T-cell (primary cell): ENCODE data around the gene DCPS. TPM values are rescaled to one million over a fixed set of nuclear protein-coding genes. Genes with fewer than 3 reads are reported as not detected.
"Not testable (repeated sequence)": the region's sequence is repeated elsewhere in the genome, so short reads cannot be mapped to it uniquely, and the experiment has no call there.

Experiments used
- ATAC-seq, 4 experiments: fragments of 200-7000 bp in 3 of 4; fragments of 150-1000 bp in 1 of 4; cut with Tn5 transposase; replicated peaks in 1 of 4; 1 replicate in 3 of 4; 2 replicates in 1 of 4; pipeline ENCODE4 v1.10.0; 2021; ENCODE audit warnings: moderate library complexity in 3 of 4, mild to moderate bottlenecking in 2 of 4, moderate number of reproducible peaks in 1 of 4
- CTCF ChIA-PET, 2 donors: fragments of 300-600 bp; sonication (Branson Sonifier 250); formaldehyde crosslinking; loops; one replicate each; lab custom pipeline; 2022; ENCODE audit warnings: antibody characterized with exemption in 2 of 2; lab: Charles Lee
- POLR2A ChIA-PET, 2 donors: fragments of 300-600 bp; sonication (Branson Sonifier 250); formaldehyde crosslinking; loops; one replicate each; lab custom pipeline; 2022; ENCODE audit warnings: antibody characterized with exemption in 2 of 2; lab: Charles Lee
- DNase-seq, 35 experiments: peaks; one replicate each; pipeline versions ENCODE4 v3.0.0 to v3.0.0-alpha.2; 2013 to 2023
- H3K27ac ChIP-seq: one replicate; pipeline ENCODE4 v1.5.1; 2013; ENCODE audit warnings: low read length
- H3K27me3 ChIP-seq, 2 experiments: replicated peaks in 1 of 2; 1 replicate in 1 of 2; 2 replicates in 1 of 2; pipeline versions ENCODE4 v1.6.1 to v1.7.0; 2013; ENCODE audit warnings: low read length in 1 of 2, mixed read lengths in 1 of 2; ENCODE audit not compliant: control insufficient read depth in 2 of 2, insufficient read depth in 2 of 2; ENCODE audit errors: extremely low read depth in 1 of 2
- H3K36me3 ChIP-seq, 2 donors: 1 replicate in 1 of 2; 2 replicates in 1 of 2; pipeline versions ENCODE4 v1.6.1 to v1.7.0; 2013; ENCODE audit warnings: low read length in 1 of 2; ENCODE audit not compliant: control insufficient read depth in 2 of 2, insufficient read depth in 1 of 2; ENCODE audit errors: extremely low read depth in 1 of 2
- H3K4me1 ChIP-seq, 2 experiments: 1 replicate in 1 of 2; 2 replicates in 1 of 2; pipeline versions ENCODE4 v1.6.1 to v1.7.0; 2013; ENCODE audit warnings: low read length in 2 of 2, mixed read lengths in 1 of 2; ENCODE audit not compliant: insufficient read depth in 2 of 2, control insufficient read depth in 1 of 2; ENCODE audit errors: extremely low read depth in 1 of 2
- H3K4me3 ChIP-seq, 2 donors: 1 replicate in 1 of 2; 2 replicates in 1 of 2; pipeline versions ENCODE4 v1.5.1 to v1.7.0; 2013; ENCODE audit warnings: mild to moderate bottlenecking in 2 of 2, low read length in 1 of 2, moderate library complexity in 1 of 2; ENCODE audit not compliant: control insufficient read depth in 1 of 2; ENCODE audit errors: extremely low read depth in 1 of 2
- H3K9me3 ChIP-seq: 2 replicates; pipeline ENCODE4 v1.7.0; 2013
- H3K27ac Mint-ChIP-seq, 2 donors: one replicate each; pipeline ENCODE4 v1.8.0; 2020 to 2021; ENCODE audit warnings: mild to moderate bottlenecking in 2 of 2, mixed read lengths in 2 of 2
- H3K27me3 Mint-ChIP-seq, 2 donors: one replicate each; pipeline ENCODE4 v1.8.0; 2021 to 2022; ENCODE audit warnings: mixed read lengths in 2 of 2
- H3K36me3 Mint-ChIP-seq: one replicate; pipeline ENCODE4 v1.8.0; 2021; ENCODE audit warnings: mixed read lengths
- H3K4me1 Mint-ChIP-seq, 3 donors: one replicate each; pipeline ENCODE4 v1.8.0; 2020 to 2022; ENCODE audit warnings: mixed read lengths in 3 of 3, mild to moderate bottlenecking in 1 of 3
- H3K4me3 Mint-ChIP-seq, 3 donors: one replicate each; pipeline ENCODE4 v1.8.0; 2020 to 2022; ENCODE audit warnings: mild to moderate bottlenecking in 3 of 3, mixed read lengths in 3 of 3, moderate library complexity in 3 of 3
- H3K9me3 Mint-ChIP-seq, 3 donors: one replicate each; pipeline ENCODE4 v1.8.0; 2020 to 2022; ENCODE audit warnings: mixed read lengths in 3 of 3
- WGBS: methylation state at CpG from one replicate; pipeline ENCODE4 v1.1.5; 2013; ENCODE audit warnings: missing lambda C conversion rate; ENCODE audit not compliant: insufficient coverage; 5-methylcytosine and 5-hydroxymethylcytosine counted together
- total RNA-seq, 35 experiments: library from RNA in 6 of 35; stranded (reverse) in 6 of 35; fragments of 120-200 nt in 1 of 35; gene quantifications; one replicate each; pipeline versions ENCODE4 v1.2.1 to v1.2.4 and lab custom pipeline; 2013 to 2026

DCPS gene
- total RNA-seq, 5 donors from 2014 or later (not counting 1 experiment from before 2014, with no cell fraction given) = 12.4 to 23.7 (median 19.8) TPM

- H3K27me3 Mint-ChIP-seq = no peaks in the 10 kb centered on the region
- H3K4me1 ChIP-seq = no peaks in the 10 kb centered on the region
- ChIA-PET POLR2A (no interaction called here), CTCF (no interaction called here)
- H3K27ac ChIP-seq = no peak overlapping the region
- no peaks in the 10 kb centered on the region for H3K9me3 ChIP-seq
- H3K27me3 ChIP-seq = no peaks in the 10 kb centered on the region
- no peaks in the 10 kb centered on the region for H3K36me3 ChIP-seq
- no peak for DNase-seq
- 84% methylated on average over 11 of the region's 19 CpGs for WGBS
- no peak overlapping the region for H3K4me3 ChIP-seq
- H3K9me3 Mint-ChIP-seq = no peaks in the 10 kb centered on the region
- H3K4me3 Mint-ChIP-seq = peak overlapping the region in 1 of 3 donors; percentile 36
- no peak overlapping the region for H3K27ac Mint-ChIP-seq
- no peaks in the 10 kb centered on the region for H3K36me3 Mint-ChIP-seq
- H3K4me1 Mint-ChIP-seq = peaks cover 0 to 4% (median 0%) of the 10 kb centered on the region in 3 donors
- no peak for ATAC-seq
Observed at GRCh38 chr11:126366064-126366822, 62.4 kb downstream of the DCPS start.

GRCh38 chr11:126366823-126367654 lies 63.2 kb downstream of the DCPS start:
- H3K36me3 ChIP-seq, H3K4me1 Mint-ChIP-seq, H3K4me1 ChIP-seq, H3K27ac Mint-ChIP-seq, H3K9me3 ChIP-seq, H3K36me3 Mint-ChIP-seq, H3K4me3 ChIP-seq, ATAC-seq, H3K27me3 ChIP-seq, H3K27me3 Mint-ChIP-seq, H3K9me3 Mint-ChIP-seq, POLR2A ChIA-PET, H3K27ac ChIP-seq: not testable (repeated sequence)
- peak in 1 of 35 experiments; percentile 19 for DNase-seq
- H3K4me3 Mint-ChIP-seq = peak overlapping the region in 1 of 3 donors; percentile 36
- CTCF ChIA-PET = interaction anchor here in 1 of 2 donors (0.7 kb wide), 1 partner anchor 169 kb away, joined by 3 read pairs; no protein-coding TSS in a partner anchor
- WGBS = 85% methylated on average over 7 of the region's 14 CpGs

- H3K27me3 ChIP-seq, H3K27ac ChIP-seq, POLR2A ChIA-PET, H3K4me3 Mint-ChIP-seq, H3K36me3 Mint-ChIP-seq, H3K9me3 Mint-ChIP-seq, H3K4me3 ChIP-seq, H3K4me1 Mint-ChIP-seq, H3K27ac Mint-ChIP-seq, H3K36me3 ChIP-seq, DNase-seq, H3K27me3 Mint-ChIP-seq, H3K9me3 ChIP-seq, H3K4me1 ChIP-seq, ATAC-seq: not testable (repeated sequence)
- 82% methylated on average over 2 of the region's 5 CpGs for WGBS
- CTCF ChIA-PET = interaction anchor here (0.6 to 0.7 kb wide), 2 partner anchors 57 to 170 kb away, joined by 3 read pairs; no protein-coding TSS in a partner anchor
Observed at GRCh38 chr11:126367806-126368205, 63.9 kb downstream of the DCPS start.

GRCh38 chr11:126368336-126369119 lies 64.7 kb downstream of the DCPS start:
- H3K36me3 ChIP-seq = not testable (repeated sequence)

DNA sequence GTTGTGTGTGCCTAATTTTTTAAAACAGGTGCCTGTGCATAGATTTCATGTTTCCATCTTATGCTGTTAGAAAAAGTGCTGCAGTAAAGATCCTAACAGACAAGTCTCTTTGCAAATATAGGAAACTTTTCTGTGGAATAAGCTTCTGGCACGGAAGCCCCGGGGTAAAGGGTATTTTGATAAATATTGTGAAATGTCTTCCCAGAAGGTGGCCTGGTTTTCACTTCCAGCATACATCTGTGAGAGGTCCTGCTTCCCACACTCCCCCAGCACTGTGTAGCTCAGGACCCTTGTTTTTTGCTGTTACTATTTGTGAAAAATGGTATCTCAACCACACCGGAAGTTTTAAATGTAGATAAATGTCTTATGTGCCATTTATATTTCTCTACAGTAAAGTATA lies 66.2 kb downstream of the DCPS start:
- Mint-ChIP-seq H3K4me1 (peaks cover 0 to 4% (median 0%) of the 10 kb centered on the region in 3 donors), H3K36me3 (no peaks in the 10 kb centered on the region), H3K27ac (no peak overlapping the region), H3K9me3 (no peaks in the 10 kb centered on the region), H3K27me3 (no peaks in the 10 kb centered on the region), H3K4me3 (no peak overlapping the region)
- H3K36me3 ChIP-seq = no peaks in the 10 kb centered on the region
- no peak overlapping the region for H3K4me3 ChIP-seq
- DNase-seq (no peak), ATAC-seq (no peak)
- no peaks in the 10 kb centered on the region for H3K27me3 ChIP-seq
- no peaks in the 10 kb centered on the region for H3K4me1 ChIP-seq
- WGBS = 80% methylated on average over 2 of the region's 3 CpGs
- H3K9me3 ChIP-seq = no peaks in the 10 kb centered on the region
- POLR2A ChIA-PET = no interaction called here
- CTCF ChIA-PET = interaction anchor here in 1 of 2 donors (0.7 kb wide), 1 partner anchor 16 kb away, joined by 3 read pairs; no protein-coding TSS in a partner anchor
- no peak overlapping the region for H3K27ac ChIP-seq

More at GRCh38 chr11:126368336-126369119, 64.7 kb downstream of the DCPS start:
- H3K4me3 Mint-ChIP-seq, H3K4me3 ChIP-seq, H3K27me3 ChIP-seq, H3K36me3 Mint-ChIP-seq, H3K27me3 Mint-ChIP-seq, H3K27ac ChIP-seq, H3K9me3 ChIP-seq, POLR2A ChIA-PET, H3K4me1 ChIP-seq, DNase-seq, H3K4me1 Mint-ChIP-seq, H3K9me3 Mint-ChIP-seq: not testable (repeated sequence)
- 40% methylated on average over 1 of the region's 11 CpGs for WGBS
- ATAC-seq = peak in 2 of 4 experiments; percentile 27 to 35
- CTCF ChIA-PET = interaction anchor here in 1 of 2 donors (0.6 kb wide), 1 partner anchor 11 kb away, joined by 3 read pairs; no protein-coding TSS in a partner anchor
- H3K27ac Mint-ChIP-seq = peak overlapping the region in 1 of 2 donors; percentile 6

GRCh38 chr11:126371595-126371994 lies 67.7 kb downstream of the DCPS start:
- Mint-ChIP-seq H3K4me1 (peaks cover 0 to 4% (median 0%) of the 10 kb centered on the region in 3 donors), H3K27me3 (no peaks in the 10 kb centered on the region), H3K27ac (no peak overlapping the region), H3K4me3 (no peak overlapping the region), H3K9me3 (no peaks in the 10 kb centered on the region), H3K36me3 (no peaks in the 10 kb centered on the region)
- no peaks in the 10 kb centered on the region for H3K9me3 ChIP-seq
- H3K4me1 ChIP-seq = no peaks in the 10 kb centered on the region
- ChIA-PET POLR2A (interaction anchor here in 1 of 2 donors (0.6 kb wide), 1 partner anchor 100 kb away, joined by 4 read pairs; no protein-coding TSS in a partner anchor), CTCF (interaction anchor here in 1 of 2 donors (0.7 kb wide), 1 partner anchor 67 kb away, joined by 3 read pairs; the partner anchor contains the start of gene DCPS)
- no peaks in the 10 kb centered on the region for H3K27me3 ChIP-seq
- DNase-seq (no peak), ATAC-seq (no peak)
- H3K4me3 ChIP-seq = no peak overlapping the region
- H3K27ac ChIP-seq = no peak overlapping the region
- no peaks in the 10 kb centered on the region for H3K36me3 ChIP-seq
- WGBS = 90% methylated on average over 2 of the region's 7 CpGs
